Osteoblast (primary cell): ENCODE data around the gene PTPRN2. TPM values are rescaled to one million over a fixed set of nuclear protein-coding genes. Genes with fewer than 3 reads are reported as not detected.

Experiments
- DNase-seq: peaks from one replicate; pipeline ENCODE4 v3.0.0; 2011; ENCODE audit warnings: low spot score, mixed read lengths; ENCODE audit not compliant: insufficient read length; ENCODE audit errors: missing footprints
- H2AFZ ChIP-seq: 2 replicates; pipeline ENCODE4 v1.6.0; 2011; ENCODE audit warnings: mild to moderate bottlenecking, low read length
- H3K27ac ChIP-seq: 2 replicates; pipeline ENCODE4 v1.5.1; 2011; ENCODE audit warnings: mild to moderate bottlenecking, low read depth, low read length, moderate library complexity
- H3K27me3 ChIP-seq: 2 replicates; pipeline ENCODE4 v1.6.0; 2012; ENCODE audit warnings: mild to moderate bottlenecking, control low read depth, inconsistent platforms, low read length, moderate library complexity; ENCODE audit not compliant: insufficient read depth
- H3K36me3 ChIP-seq: 2 replicates; pipeline ENCODE4 v1.5.1; 2011; ENCODE audit warnings: mild to moderate bottlenecking, low read length, control low read depth, moderate library complexity; ENCODE audit not compliant: insufficient read depth
- H3K4me1 ChIP-seq: 2 replicates; pipeline ENCODE4 v1.5.1; 2011; ENCODE audit warnings: mild to moderate bottlenecking, low read length, control low read depth, moderate library complexity; ENCODE audit not compliant: insufficient read depth
- H3K4me2 ChIP-seq: 2 replicates; pipeline ENCODE4 v1.6.0; 2011; ENCODE audit warnings: mild to moderate bottlenecking, low read length; ENCODE audit not compliant: insufficient read depth
- H3K4me3 ChIP-seq: fragments of 200-600 bp; sonication (generic); 3 replicates; pipeline ENCODE4 v1.5.1; 2012; ENCODE audit warnings: mild to moderate bottlenecking, low read length, inconsistent platforms; ENCODE audit not compliant: insufficient read depth
- H3K79me2 ChIP-seq: 2 replicates; pipeline ENCODE4 v1.6.0; 2012; ENCODE audit warnings: mild to moderate bottlenecking, low read length, control low read depth, inconsistent platforms; ENCODE audit not compliant: insufficient read depth
- H3K9me3 ChIP-seq: 2 replicates; pipeline ENCODE4 v1.5.1; 2011; ENCODE audit warnings: low read depth, low read length, control low read depth
- H4K20me1 ChIP-seq: 2 replicates; pipeline ENCODE4 v1.6.0; 2012; ENCODE audit warnings: mild to moderate bottlenecking, low read length, control low read depth; ENCODE audit not compliant: insufficient read depth
- total RNA-seq: library from RNA; depleted of rRNA; stranded (reverse); fragments of >200 nt; gene quantifications from 2 replicates; pipeline ENCODE4 v1.2.3, GENCODE V29; 2012
- TF ChIP-seq, protein P1 (sequence below): IDR thresholded peaks from 2 replicates; pipeline ENCODE4 v1.5.1; 2011; ENCODE audit warnings: mild to moderate bottlenecking, low read depth, low read length, moderate library complexity; ENCODE audit errors: extremely low read depth

PTPRN2 gene
- total RNA-seq, 1 donor: 0.36 TPM

DNA sequence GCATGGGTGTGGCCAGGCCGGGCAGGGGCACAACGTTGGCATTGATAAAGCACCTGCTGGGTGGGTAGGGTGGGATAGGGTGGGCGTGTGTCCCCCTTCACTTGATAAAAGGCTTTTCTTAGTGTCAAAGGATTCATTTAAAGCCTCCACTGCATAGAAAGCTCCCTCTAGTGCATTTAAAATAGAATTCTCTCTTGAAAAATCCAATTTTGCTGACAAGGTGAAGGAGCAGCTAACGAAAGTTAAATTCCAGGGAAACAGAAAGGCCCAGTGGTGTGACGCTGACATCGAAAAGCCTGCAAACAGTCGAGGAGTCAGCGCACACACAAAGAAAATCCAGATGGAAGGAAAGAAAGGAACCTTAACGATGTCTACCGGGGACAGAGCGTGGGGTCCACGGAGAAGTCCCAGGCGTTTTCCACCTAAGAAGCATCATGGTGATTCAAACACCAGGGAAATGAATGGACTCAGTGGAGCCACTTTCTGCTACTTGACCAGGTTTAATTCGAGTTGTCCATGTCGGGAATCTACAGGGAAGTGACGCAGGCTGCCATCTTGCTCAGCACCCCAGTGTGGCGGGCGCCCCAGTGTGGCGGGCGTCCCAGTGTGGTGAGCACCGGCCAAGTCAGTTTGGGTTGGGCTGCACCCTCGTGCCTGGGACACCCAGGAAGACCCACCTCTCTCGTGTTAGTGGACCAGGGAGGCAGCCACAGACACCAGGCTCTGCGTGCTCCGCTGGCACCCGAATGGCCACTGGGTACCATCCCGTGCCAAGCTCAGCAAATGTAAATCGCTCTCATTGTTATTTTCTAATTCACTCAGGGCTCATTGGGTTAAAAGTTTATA, 1033.0 kb downstream of the PTPRN2 start:
- no peak overlapping the region for H3K4me2 ChIP-seq
- TF ChIP-seq, protein P1, sequence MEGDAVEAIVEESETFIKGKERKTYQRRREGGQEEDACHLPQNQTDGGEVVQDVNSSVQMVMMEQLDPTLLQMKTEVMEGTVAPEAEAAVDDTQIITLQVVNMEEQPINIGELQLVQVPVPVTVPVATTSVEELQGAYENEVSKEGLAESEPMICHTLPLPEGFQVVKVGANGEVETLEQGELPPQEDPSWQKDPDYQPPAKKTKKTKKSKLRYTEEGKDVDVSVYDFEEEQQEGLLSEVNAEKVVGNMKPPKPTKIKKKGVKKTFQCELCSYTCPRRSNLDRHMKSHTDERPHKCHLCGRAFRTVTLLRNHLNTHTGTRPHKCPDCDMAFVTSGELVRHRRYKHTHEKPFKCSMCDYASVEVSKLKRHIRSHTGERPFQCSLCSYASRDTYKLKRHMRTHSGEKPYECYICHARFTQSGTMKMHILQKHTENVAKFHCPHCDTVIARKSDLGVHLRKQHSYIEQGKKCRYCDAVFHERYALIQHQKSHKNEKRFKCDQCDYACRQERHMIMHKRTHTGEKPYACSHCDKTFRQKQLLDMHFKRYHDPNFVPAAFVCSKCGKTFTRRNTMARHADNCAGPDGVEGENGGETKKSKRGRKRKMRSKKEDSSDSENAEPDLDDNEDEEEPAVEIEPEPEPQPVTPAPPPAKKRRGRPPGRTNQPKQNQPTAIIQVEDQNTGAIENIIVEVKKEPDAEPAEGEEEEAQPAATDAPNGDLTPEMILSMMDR: no peak

GRCh38 chr7:157553256-157553655, 1034.4 kb downstream of the PTPRN2 start:
- Histone ChIP-seq H3K27me3 (no peaks in the 10 kb centered on the region), H3K79me2 (no peaks in the 10 kb centered on the region), H3K4me3 (no peak overlapping the region), H3K4me2 (no peak overlapping the region), H3K4me1 (no peaks in the 10 kb centered on the region), H3K9me3 (peaks cover 6% of the 10 kb centered on the region), H3K36me3 (no peaks in the 10 kb centered on the region), H3K27ac (no peak overlapping the region), H2AFZ (no peak overlapping the region), H4K20me1 (no peaks in the 10 kb centered on the region)
- TF ChIP-seq, protein P1: no peak
- peak; percentile 10 for DNase-seq

More for the DNA sequence above, 1033.0 kb downstream of the PTPRN2 start:
- H2AFZ ChIP-seq: no peak overlapping the region
- H3K9me3 ChIP-seq: peaks cover 6% of the 10 kb centered on the region
- no peaks in the 10 kb centered on the region for H3K27me3 ChIP-seq
- peak; percentile 50 for DNase-seq
- H3K36me3 ChIP-seq: no peaks in the 10 kb centered on the region
- no peaks in the 10 kb centered on the region for H4K20me1 ChIP-seq
- no peak overlapping the region for H3K27ac ChIP-seq
- H3K79me2 ChIP-seq: no peaks in the 10 kb centered on the region
- no peak overlapping the region for H3K4me3 ChIP-seq
- H3K4me1 ChIP-seq: no peaks in the 10 kb centered on the region

DNA sequence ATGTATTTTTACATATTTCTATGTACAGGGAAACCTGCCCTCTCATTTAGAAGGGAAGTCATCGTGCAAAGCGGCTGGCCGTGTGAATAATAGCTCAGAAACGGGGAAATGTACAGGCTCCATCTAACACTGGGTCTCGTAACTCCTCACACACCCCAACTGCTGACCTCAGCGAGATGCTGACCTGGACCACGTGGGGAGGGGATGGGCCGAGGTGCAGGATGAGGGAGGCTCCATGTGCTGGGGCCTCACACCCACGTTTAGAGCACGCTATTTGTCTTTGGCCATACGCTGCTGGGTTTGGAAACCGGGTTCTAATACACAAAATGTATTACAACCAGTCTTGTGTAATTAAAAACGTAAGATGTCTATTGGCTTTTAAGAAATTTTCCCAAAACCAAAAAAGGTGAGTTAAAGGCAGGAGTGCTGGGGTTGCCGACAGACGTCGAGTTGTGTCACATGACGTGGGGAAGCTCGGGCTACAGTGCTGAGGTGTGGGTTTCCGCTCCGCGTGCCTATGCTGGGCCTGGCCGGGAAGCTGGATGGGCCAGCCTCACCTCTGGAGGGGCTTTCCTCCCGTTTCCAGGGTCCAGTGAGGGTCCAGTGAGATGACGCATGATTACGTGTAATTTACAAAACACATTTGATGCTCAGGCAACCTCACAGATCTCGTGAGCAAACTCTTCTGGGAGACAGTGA, 1035.2 kb downstream of the PTPRN2 start:
- Histone ChIP-seq H3K4me1 (no peaks in the 10 kb centered on the region), H3K79me2 (no peaks in the 10 kb centered on the region), H3K27me3 (no peaks in the 10 kb centered on the region), H3K4me2 (no peak overlapping the region), H2AFZ (no peak overlapping the region), H3K27ac (no peak overlapping the region), H3K9me3 (peaks cover 6% of the 10 kb centered on the region), H3K36me3 (no peaks in the 10 kb centered on the region), H3K4me3 (no peak overlapping the region), H4K20me1 (no peaks in the 10 kb centered on the region)
- DNase-seq: peak; percentile 68
- TF ChIP-seq, protein P1: no peak
